GM21786 (cell line): Measurements from ENCODE around the gene EGFLAM.
"Not testable (repeated sequence)": the region's sequence is repeated elsewhere in the genome, so short reads cannot be mapped to it uniquely, and the experiment has no call there.

Source experiments
- ATAC-seq: cut with Tn5 transposase; IDR thresholded peaks from one replicate; pipeline ENCODE4 v1.9.1; 2021; ENCODE audit not compliant: unreplicated experiment

Gene EGFLAM

GRCh38 chr5:38323645-38324295, 65.4 kb downstream of the EGFLAM start:
- ATAC-seq, result no peak

GRCh38 chr5:38329132-38329715, 70.9 kb downstream of the EGFLAM start:
- ATAC-seq, result no peak

- no peak for ATAC-seq
Measured at GRCh38 chr5:38330207-38330606, 71.8 kb downstream of the EGFLAM start.

- no peak for ATAC-seq
Measured at GRCh38 chr5:38331831-38332230, 73.5 kb downstream of the EGFLAM start.

GRCh38 chr5:38333181-38333580, 74.8 kb downstream of the EGFLAM start:
- ATAC-seq, result not testable (repeated sequence)

GRCh38 chr5:38338455-38338854, 80.1 kb downstream of the EGFLAM start:
- ATAC-seq, result no peak

GRCh38 chr5:38339446-38339845, 81.1 kb downstream of the EGFLAM start:
- no peak for ATAC-seq

GRCh38 chr5:38341056-38341455, 82.7 kb downstream of the EGFLAM start:
- ATAC-seq, result no peak

- no peak for ATAC-seq
Measured at GRCh38 chr5:38341641-38342040, 83.3 kb downstream of the EGFLAM start.

- no peak for ATAC-seq
Measured at GRCh38 chr5:38342261-38342660, 83.9 kb downstream of the EGFLAM start.

- no peak for ATAC-seq
Measured at GRCh38 chr5:38344891-38345290, 86.5 kb downstream of the EGFLAM start.

- no peak for ATAC-seq
Measured at GRCh38 chr5:38346593-38346992, 88.2 kb downstream of the EGFLAM start.

GRCh38 chr5:38347040-38347763, 88.8 kb downstream of the EGFLAM start:
- no peak for ATAC-seq

GRCh38 chr5:38347896-38348295, 89.5 kb downstream of the EGFLAM start:
- ATAC-seq, result no peak

GRCh38 chr5:38360323-38361061, 102.1 kb downstream of the EGFLAM start:
- no peak for ATAC-seq

GRCh38 chr5:38362713-38363112, 104.4 kb downstream of the EGFLAM start:
- no peak for ATAC-seq

GRCh38 chr5:38364825-38365224, 106.5 kb downstream of the EGFLAM start:
- ATAC-seq, result no peak

GRCh38 chr5:38367410-38367809, 109.1 kb downstream of the EGFLAM start:
- ATAC-seq, result no peak

- ATAC-seq, result no peak
Measured at GRCh38 chr5:38367966-38368365, 109.6 kb downstream of the EGFLAM start.

- no peak for ATAC-seq
Measured at GRCh38 chr5:38369692-38370091, 111.3 kb downstream of the EGFLAM start.

- ATAC-seq, result no peak
Measured at GRCh38 chr5:38370358-38371100, 112.2 kb downstream of the EGFLAM start.
